ENCODE data around the gene TUBB2A.
"Not testable (repeated sequence)": the region's sequence is repeated elsewhere in the genome, so short reads cannot be mapped to it uniquely, and the experiment has no call there.

Gene TUBB2A

GRCh38 chr6:3159805-3160781 is 2.7 kb upstream of the TUBB2A start:
- Histone ChIP-seq H3K27me3 (ENCODE audit: insufficient read depth, insufficient read length) (no peaks in the 10 kb centered on the region), H3K4me3 (ENCODE audit: insufficient read length, low read depth) (peak overlapping the region; percentile 0), H3K9ac (ENCODE audit: insufficient read length, low read depth) (peak overlapping the region; percentile 72), H3K9me3 (ENCODE audit: insufficient read depth, low read length) (peaks cover 9% of the 10 kb centered on the region; the same call in 1 of the 2 replicates), H3K4me1 (ENCODE audit: insufficient read depth, insufficient read length) (no peaks in the 10 kb centered on the region), H3K36me3 (ENCODE audit: insufficient read depth, insufficient read length, low read length) (peaks cover 13% of the 10 kb centered on the region)
- TF ChIP-seq YY1 (IDR thresholded peaks at IDR 0.05; ENCODE audit: insufficient read depth, insufficient read length) (no peak), ZNF274 (IDR thresholded peaks at IDR 0.05; ENCODE audit: low read depth, low read length) (no peak), SUZ12 (IDR thresholded peaks at IDR 0.05; ENCODE audit: extremely low read depth, insufficient read depth, insufficient read length) (no peak)
- no peak for DNase-seq (ENCODE audit: low read depth, low spot score)

DNA sequence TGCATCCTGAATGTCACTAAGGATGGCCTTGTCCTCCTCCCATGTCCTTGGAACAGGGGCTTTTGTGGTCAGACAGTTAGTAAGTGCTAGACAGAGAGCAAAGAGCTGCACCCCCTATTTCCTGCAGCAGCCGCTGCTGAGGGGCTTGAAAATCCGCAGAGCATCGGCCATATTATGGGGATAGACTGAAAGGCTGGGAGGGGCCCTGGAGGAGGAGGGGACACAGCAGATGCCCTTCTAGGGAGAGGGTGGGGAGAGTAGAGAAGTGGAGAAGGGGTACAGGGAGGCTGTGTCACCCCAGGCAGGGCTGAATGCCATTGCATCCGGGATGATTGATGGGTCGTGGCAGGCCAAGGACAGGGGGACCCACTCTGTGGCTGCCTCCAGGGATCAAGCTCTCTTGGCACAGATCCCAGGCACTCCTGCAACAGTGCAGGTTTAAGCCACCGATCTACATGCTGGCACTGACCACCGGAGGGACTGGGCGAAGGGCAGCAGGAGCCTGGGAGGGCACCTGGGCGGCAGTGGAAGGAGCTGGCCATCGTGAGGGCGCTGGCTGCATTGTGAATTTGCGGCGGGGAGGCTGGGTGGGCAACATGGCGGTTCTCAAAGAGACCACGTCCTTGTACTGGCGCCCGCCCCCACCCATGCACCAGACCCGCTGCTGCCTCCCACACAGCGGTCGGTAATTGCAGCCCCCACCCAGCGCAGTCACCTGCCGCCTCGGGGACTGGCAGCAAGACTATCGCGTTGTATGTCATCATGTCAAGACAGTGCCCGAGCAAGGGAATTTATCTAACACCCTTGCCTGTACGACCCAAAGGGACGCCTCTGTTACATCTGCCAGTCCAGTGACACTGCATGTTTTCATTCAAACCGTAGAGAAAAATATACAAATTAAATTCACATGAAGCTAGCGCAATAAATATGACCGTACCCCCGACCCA is 887 bp downstream of the TUBB2A start:
- not testable (repeated sequence) for DNase-seq (ENCODE audit: low read depth, low spot score); H3K27me3 ChIP-seq (ENCODE audit: insufficient read depth, insufficient read length); H3K4me1 ChIP-seq (ENCODE audit: insufficient read depth, insufficient read length); H3K9me3 ChIP-seq (ENCODE audit: insufficient read depth, low read length)
- peak overlapping the region; percentile 73 for H3K9ac ChIP-seq (ENCODE audit: insufficient read length, low read depth)
- peaks cover 31% of the 10 kb centered on the region for H3K36me3 ChIP-seq (ENCODE audit: insufficient read depth, insufficient read length, low read length)
- H3K4me3 ChIP-seq (ENCODE audit: insufficient read length, low read depth), result peak overlapping the region; percentile 83

DNA sequence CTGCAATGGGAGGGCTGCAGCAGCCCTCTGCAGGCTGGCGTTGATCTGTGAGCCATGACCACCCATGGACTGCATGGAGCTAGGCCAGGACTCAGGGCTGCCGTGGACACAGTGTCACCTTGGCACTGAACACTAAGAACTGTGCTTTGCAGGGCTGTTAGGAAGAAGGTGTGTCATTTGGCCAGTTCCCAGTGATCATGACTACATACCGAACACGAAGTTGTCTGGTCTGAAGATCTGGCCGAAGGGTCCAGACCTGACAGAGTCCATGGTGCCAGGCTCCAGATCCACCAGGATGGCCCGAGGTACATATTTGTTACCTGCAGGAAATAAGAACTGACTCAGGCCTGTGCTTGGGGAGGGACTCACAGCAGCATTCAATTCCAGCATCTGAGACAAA is 1.9 kb downstream of the TUBB2A start:
- H3K27me3 ChIP-seq (ENCODE audit: insufficient read depth, insufficient read length); H3K9me3 ChIP-seq (ENCODE audit: insufficient read depth, low read length); H3K4me1 ChIP-seq (ENCODE audit: insufficient read depth, insufficient read length); DNase-seq (ENCODE audit: low read depth, low spot score): not testable (repeated sequence)
- Histone ChIP-seq H3K36me3 (ENCODE audit: insufficient read depth, insufficient read length, low read length) (peaks cover 31% of the 10 kb centered on the region), H3K9ac (ENCODE audit: insufficient read length, low read depth) (peak overlapping the region; percentile 61), H3K4me3 (ENCODE audit: insufficient read length, low read depth) (peak overlapping the region; percentile 21)

GRCh38 chr6:3152689-3153088 is 4.7 kb downstream of the TUBB2A start:
- H3K9ac ChIP-seq (ENCODE audit: insufficient read length, low read depth), result no peak overlapping the region
- no peak overlapping the region for H3K4me3 ChIP-seq (ENCODE audit: insufficient read length, low read depth)
- peaks cover 42% of the 10 kb centered on the region for H3K36me3 ChIP-seq (ENCODE audit: insufficient read depth, insufficient read length, low read length)
- no peak for DNase-seq (ENCODE audit: low read depth, low spot score)
- no peaks in the 10 kb centered on the region for H3K27me3 ChIP-seq (ENCODE audit: insufficient read depth, insufficient read length)
- H3K4me1 ChIP-seq (ENCODE audit: insufficient read depth, insufficient read length), result no peaks in the 10 kb centered on the region
- no peaks in the 10 kb centered on the region for H3K9me3 ChIP-seq (ENCODE audit: insufficient read depth, low read length)
- TF ChIP-seq SUZ12 (IDR thresholded peaks at IDR 0.05; ENCODE audit: extremely low read depth, insufficient read depth, insufficient read length) (no peak), ZNF274 (IDR thresholded peaks at IDR 0.05; ENCODE audit: low read depth, low read length) (no peak), YY1 (IDR thresholded peaks at IDR 0.05; ENCODE audit: insufficient read depth, insufficient read length) (no peak)

DNA sequence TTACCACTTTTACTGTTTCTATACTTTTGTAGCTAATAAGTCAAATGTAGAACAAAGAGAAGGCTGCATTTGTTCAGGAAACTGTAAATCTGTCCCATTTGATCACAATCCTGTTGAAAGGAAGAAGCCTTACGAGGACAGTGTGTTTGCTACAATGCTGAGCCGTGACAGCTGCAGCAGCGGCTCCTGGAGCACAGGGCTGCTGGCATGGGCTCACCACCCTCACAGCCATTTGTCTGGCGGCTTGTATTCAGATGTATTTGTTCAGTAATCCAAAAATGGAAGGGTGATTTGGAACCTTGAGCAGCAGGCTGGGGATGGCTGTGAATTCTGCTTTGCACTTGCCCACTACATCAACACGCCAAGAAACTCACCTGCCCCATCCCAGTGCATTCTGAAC is 5.7 kb downstream of the TUBB2A start:
- no peak overlapping the region for H3K9ac ChIP-seq (ENCODE audit: insufficient read length, low read depth)
- DNase-seq (ENCODE audit: low read depth, low spot score), result no peak
- H3K4me3 ChIP-seq (ENCODE audit: insufficient read length, low read depth), result no peak overlapping the region
- H3K36me3 ChIP-seq (ENCODE audit: insufficient read depth, insufficient read length, low read length), result peaks cover 47% of the 10 kb centered on the region
- no peak for TF ChIP-seq SUZ12 (IDR thresholded peaks at IDR 0.05; ENCODE audit: extremely low read depth, insufficient read depth, insufficient read length)
- no peak for TF ChIP-seq ZNF274 (IDR thresholded peaks at IDR 0.05; ENCODE audit: low read depth, low read length)
- no peak for TF ChIP-seq YY1 (IDR thresholded peaks at IDR 0.05; ENCODE audit: insufficient read depth, insufficient read length)
- no peaks in the 10 kb centered on the region for H3K4me1 ChIP-seq (ENCODE audit: insufficient read depth, insufficient read length)
- H3K9me3 ChIP-seq (ENCODE audit: insufficient read depth, low read length), result no peaks in the 10 kb centered on the region
- H3K27me3 ChIP-seq (ENCODE audit: insufficient read depth, insufficient read length), result no peaks in the 10 kb centered on the region

DNA sequence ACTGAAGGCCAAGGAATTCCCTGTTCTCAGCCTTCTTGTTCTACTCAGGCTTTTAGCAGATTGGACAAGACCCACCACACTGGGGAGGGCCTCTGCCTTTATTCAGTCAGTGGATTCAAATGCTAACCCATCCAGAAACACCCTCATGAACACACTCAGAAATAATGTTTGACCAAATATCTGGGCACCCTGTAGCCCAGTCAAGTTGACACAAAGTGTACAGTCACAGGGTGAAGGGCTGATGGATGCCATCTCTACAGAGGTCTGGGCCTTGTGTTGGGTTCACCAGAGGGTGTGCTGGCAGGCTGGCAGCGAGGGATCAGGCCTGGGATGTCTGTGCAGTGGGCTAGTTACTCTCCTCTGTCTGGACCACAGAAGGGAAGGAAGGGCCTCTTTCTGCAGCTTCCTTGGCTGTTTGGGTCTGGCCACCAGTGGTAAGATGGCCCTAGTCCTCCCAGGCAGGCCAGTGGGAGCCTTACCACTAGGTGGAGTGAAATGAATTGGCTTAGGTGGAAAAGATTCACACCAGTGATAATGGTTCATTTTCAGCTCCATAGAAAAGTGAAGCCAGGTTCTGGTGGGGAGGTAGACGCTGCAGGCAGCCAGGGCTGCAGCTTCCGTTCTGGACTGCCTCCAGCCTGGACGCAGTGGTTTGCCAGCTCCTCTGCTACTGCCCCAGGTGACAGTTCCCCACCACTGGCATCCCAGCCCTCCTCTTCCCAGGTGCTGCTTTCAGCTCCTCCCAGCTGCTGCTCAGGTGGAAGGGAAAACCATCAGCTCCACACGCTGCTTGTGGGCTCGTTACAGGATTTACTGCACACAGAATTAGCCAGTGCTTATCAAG is 9.2 kb downstream of the TUBB2A start:
- H3K27me3 ChIP-seq (ENCODE audit: insufficient read depth, insufficient read length), result no peaks in the 10 kb centered on the region
- H3K9ac ChIP-seq (ENCODE audit: insufficient read length, low read depth), result no peak overlapping the region
- no peaks in the 10 kb centered on the region for H3K4me1 ChIP-seq (ENCODE audit: insufficient read depth, insufficient read length)
- H3K9me3 ChIP-seq (ENCODE audit: insufficient read depth, low read length), result no peaks in the 10 kb centered on the region
- no peak overlapping the region for H3K4me3 ChIP-seq (ENCODE audit: insufficient read length, low read depth)
- peaks cover 35% of the 10 kb centered on the region for H3K36me3 ChIP-seq (ENCODE audit: insufficient read depth, insufficient read length, low read length)
- no peak for DNase-seq (ENCODE audit: low read depth, low spot score)
- no peak for TF ChIP-seq SUZ12 (IDR thresholded peaks at IDR 0.05; ENCODE audit: extremely low read depth, insufficient read depth, insufficient read length)
- TF ChIP-seq YY1 (IDR thresholded peaks at IDR 0.05; ENCODE audit: insufficient read depth, insufficient read length), result no peak
- TF ChIP-seq ZNF274 (IDR thresholded peaks at IDR 0.05; ENCODE audit: low read depth, low read length), result no peak

All from NT2/D1 (cell line).